ENCODE data around the gene SDF2L1. TPM values are rescaled to one million over a fixed set of nuclear protein-coding genes. Genes with fewer than 3 reads are reported as not detected.
"Not testable (repeated sequence)": the region's sequence is repeated elsewhere in the genome, so short reads cannot be mapped to it uniquely, and the experiment has no call there.

Gene SDF2L1
- polyA plus RNA-seq, 3 donors, result 11.7 to 19.3 (median 16.1) TPM

DNA sequence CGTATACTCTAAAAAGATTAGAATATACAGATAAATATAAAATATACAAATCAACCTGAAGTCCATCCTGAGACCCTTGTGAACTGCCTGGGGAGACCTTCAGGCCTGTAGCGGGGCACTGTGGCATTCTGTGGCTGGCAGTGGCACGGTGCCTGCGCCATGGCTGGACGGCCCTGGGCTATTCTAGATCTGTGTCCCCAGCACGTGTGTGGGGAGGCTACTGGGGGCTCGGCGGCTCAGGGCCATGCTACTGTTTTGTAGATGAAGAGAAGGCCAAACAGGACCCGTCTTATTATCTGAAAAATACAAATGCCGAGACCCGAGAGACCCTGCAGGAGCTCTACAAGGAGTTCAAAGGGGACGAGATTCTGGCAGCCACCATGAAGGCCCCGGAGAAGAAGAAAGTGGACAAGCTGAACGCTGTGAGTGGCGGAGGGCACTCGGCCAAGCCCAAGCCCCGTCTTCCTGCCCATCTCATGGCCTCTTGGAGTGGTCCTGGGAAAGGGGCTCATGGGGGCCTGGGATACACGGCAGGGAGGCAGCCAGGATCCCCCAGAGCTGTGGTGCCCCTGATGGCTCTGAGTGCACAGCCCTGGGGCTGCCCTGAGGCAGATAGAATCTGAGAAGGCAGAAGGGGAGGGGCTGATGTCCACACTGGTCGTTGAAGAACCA lies 42.5 kb downstream of the SDF2L1 start:
- DNase-seq (ENCODE audit: low read depth in 3 of 3, low spot score in 2 of 3), result no peak

DNA sequence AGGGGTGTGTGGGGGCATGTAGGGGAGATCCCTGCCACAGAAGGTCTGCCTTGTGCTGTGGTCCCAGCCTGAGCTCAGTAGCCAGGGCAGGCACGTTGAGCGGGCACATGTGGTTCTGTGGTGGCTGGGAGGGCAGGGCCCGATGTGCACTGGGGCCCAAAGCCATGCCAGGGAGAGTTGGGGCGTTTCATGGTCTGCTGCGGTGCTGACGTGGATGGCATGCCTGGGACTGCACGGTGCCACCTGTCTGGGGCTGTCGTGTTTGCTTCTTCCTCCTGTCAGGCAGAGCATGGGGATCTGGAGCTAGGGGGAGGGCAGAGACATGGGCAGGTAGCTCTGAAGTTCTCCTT lies 43.0 kb downstream of the SDF2L1 start:
- no peak for DNase-seq (ENCODE audit: low read depth in 3 of 3, low spot score in 2 of 3)

DNA sequence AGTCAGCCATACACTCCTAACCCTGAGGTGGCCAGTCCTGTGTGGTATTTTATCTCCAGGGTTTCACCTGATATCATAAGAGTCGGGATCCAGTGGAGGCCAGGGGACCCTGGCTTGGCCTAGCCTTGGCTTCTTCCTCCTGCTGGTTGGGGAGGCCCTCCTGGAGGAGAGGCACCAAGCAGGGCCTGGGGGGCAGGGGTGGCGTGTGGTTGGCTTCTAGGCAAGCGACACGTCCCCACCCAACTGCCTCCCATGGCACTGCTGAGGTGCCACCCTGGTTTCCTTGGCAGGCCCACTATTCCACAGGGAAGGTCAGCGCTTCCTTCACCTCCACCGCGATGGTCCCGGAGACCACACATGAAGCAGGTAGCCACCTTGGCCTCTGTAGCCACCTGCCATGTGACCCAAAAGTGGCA lies 44.1 kb downstream of the SDF2L1 start:
- no peak for DNase-seq (ENCODE audit: low read depth in 3 of 3, low spot score in 2 of 3)

DNA sequence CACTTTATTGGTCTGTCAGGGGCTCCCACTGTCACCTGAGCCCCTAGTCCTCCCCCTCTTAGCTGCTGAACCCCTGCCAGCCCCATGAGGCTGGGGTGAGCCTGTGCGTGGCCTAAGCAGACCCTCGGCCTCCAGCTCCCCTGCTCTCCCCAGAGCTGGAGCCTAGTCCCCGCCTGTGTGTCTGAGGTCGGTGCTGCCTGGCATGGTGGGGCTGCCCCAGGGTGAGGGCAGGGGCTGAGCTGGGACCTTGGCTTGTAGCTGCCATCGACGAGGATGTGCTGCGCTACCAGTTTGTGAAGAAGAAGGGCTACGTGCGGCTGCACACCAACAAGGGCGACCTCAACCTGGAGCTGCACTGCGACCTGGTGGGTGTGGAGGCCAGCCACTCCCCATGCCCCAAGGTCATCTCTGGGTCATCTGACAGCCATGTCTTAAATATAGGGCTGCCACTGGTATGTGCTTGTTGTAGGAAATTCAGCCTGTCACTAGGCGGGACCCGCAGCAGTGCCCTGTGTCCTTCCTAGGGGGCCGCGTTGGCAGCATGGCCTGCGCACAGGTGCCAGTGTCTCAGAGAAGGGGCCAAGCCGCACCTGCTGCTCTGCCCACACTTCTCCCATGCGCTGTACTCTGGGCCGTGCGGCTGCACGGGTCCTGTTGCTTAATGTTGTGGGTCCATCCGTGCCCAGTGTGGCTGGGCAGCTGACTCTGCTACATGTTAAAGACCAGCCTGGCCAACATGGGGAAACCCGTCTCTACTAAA lies 44.7 kb downstream of the SDF2L1 start:
- no peak for DNase-seq (ENCODE audit: low read depth in 3 of 3, low spot score in 2 of 3)

DNA sequence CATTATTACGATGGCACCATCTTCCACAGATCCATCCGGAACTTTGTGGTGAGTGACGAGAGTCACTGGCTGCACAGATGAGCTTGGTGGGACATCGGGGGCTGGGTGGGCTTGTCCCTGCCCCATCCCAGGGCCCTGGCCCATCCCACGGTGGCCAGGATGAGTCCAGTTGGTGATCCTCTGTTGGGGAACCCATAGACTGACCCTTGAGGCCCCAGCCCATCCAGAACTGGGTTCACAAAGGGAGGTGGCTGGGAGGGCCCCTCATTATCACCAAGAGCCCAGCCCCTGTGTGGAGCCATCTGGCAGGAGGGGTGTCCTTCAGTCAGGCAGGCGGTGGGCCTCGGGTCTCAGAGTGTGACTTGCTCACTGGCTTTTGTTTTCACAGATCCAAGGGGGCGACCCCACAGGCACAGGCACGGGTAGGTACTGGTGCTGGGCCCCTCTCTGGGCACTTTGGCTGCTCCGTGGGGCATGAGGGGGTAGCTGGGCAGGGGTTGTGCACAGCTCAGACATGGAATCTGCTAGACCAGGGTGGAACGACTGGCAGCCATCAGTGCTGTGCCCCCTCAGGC lies 45.7 kb downstream of the SDF2L1 start:
- DNase-seq (ENCODE audit: low read depth in 3 of 3, low spot score in 2 of 3), result no peak

DNA sequence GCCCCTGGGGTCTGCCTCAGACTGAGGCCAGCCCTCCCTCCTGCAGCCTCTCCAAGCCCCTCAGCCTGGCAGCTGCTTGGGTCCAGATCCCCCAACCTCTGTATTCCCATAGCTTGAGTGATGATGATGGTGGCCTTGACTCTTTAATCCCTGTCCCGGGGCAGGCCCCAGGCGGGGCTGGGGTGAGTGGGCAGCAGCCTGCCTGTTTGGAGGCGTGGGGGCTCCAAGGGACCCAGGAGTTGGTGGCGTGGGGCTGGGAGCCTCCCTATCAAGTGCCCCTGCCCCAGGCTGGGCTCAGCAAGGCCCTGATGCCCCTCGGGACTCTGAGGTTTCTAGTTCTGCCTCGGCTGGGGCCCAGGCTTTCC lies 46.2 kb downstream of the SDF2L1 start:
- DNase-seq (ENCODE audit: low read depth in 3 of 3, low spot score in 2 of 3), result no peak

DNA sequence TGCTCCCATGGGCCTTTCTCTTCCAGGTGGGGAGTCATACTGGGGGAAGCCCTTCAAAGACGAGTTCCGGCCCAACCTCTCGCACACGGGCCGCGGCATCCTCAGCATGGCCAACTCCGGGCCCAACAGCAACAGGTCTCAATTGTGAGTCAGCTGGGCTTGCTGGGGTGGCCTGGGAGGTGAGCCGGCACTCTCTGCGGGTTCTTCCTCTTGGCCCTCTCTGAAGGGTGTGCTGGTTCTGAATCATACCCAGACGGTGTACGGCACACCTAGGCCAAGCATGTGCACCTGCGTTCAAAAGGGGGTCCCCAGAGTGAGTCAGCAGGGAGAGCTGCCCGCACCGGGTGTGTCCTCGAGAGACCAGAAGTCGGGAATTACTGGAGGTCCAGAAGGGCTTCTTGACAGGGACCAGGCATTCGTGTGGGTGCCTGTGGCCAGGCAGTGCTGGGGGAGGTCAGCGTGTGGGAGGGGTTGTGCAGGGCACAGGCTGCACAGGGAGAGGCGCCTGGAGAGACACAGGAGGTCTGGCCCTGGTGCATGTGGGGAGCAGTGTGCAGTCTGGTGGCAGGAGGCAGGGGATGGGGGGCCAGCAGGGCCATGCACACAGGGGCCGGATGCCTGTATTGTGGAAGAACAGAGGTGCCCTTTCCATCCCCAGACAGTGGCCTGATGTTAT lies 46.7 kb downstream of the SDF2L1 start:
- no peak for DNase-seq (ENCODE audit: low read depth in 3 of 3, low spot score in 2 of 3)

DNA sequence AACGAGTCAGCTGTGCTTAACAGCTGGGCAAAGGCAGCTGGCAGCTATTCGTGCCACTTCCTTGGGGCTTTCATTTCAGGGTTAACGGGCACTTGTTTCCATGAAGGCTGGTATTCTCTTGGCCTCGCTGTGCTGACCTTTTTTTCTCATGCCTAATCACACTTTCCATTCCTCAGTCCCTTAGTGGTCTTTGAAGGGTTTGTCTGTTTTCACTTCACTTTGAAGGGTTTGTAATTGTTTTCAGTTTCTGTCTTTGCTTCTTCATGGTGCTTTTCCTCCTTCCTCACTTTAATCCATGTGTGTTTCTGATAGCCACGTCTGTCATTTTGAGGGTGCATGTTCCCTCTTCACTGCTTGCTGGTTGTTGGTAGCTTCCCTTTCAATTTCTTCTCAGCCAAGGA lies 48.3 kb downstream of the SDF2L1 start:
- no peak for DNase-seq (ENCODE audit: low read depth in 3 of 3, low spot score in 2 of 3)

DNA sequence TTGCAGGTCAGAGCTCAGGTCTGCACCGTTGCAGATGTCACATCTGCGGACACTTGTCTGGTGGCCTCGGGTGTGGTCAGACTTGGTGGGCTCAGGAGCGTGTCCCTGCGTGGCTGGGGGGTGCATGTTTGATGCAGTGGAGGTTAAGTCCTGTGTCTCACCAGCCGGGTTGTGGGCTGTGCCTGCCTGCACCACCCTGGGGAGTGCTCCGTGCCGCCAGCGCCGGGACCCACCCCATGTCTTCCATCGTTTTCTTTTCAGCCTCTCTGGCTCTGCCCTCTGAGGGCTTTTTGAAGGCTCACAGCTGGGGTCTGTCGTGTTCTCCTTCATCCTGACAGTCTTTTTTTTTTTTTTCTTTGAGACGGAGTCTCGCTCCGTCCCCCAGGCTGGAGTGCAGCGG lies 49.7 kb downstream of the SDF2L1 start:
- DNase-seq (ENCODE audit: low read depth in 3 of 3, low spot score in 2 of 3), result no peak

DNA sequence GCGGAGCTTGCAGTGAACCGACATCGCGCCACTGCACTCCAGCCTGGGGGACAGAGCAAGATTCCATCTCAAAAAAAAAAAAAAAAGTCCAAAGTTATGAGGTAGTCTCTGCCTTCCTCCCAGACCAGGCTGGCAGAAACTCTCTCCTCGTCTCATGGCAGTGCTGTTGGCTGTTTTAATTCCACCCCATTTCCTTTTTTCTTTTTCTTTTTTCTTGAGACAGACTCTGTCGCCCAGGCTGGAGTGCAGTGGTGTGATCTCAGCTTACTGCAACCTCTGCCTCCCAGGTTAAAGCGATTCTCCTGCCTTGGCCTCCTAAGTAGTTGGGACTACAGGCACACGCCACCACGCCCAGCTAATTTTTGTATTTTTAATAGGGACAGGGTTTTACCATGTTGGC lies 50.8 kb downstream of the SDF2L1 start:
- not testable (repeated sequence) for DNase-seq (ENCODE audit: low read depth in 3 of 3, low spot score in 2 of 3)

DNA sequence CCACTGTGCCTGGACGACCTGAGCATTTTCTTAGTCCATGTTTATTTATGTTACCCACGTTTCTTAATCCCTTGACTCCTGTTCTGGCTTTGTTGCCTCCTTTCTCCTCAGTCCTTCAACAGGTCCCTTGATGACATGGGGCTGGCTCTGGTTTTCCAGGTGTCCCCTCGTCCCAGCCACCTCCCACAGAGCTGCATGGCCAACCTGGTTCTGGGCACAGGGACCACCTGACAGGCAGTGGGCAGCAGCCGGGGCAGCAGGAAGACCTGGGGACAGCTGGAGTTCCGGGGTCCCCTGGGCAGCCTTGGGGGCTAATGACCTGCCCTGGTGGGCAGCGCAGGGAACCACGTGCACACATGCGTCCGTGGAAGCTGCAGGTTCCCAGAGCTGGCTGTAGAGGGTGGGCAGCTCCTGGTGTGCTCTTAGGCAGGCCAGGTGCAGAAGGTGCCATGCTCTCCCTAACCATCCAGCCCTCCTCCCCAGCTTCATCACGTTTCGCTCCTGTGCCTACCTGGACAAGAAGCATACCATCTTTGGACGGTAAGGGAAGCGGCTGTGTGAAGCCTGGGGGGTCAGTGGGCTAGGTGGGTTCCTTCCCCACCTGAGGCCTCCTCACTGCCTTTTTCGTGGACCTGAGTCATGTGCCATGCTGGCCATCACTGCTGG lies 51.4 kb downstream of the SDF2L1 start:
- DNase-seq (ENCODE audit: low read depth in 3 of 3, low spot score in 2 of 3), result no peak

Other genes starting within 250 kb of the SDF2L1 start
- 1 to 10 TPM; 8.0 to 9.1 (median 8.1) TPM for gene HIC2, start 224.9 kb upstream of the SDF2L1 start, polyA plus RNA-seq (ENCODE audit: insufficient read length in 3 of 3)
- gene TMEM191C, start 174.9 kb upstream of the SDF2L1 start, polyA plus RNA-seq (ENCODE audit: insufficient read length in 3 of 3), result 1 to 10 TPM in 1 of 3 donors, under 1 TPM in 2; 0.79 to 1.2 (median 0.98) TPM
- under 1 TPM; 0.40 to 0.50 (median 0.40) TPM for gene RIMBP3C, start 90.8 kb upstream of the SDF2L1 start, polyA plus RNA-seq (ENCODE audit: insufficient read length in 3 of 3)
- gene UBE2L3, start 74.6 kb upstream of the SDF2L1 start, polyA plus RNA-seq (ENCODE audit: insufficient read length in 3 of 3), result 10 to 100 TPM; 52.8 to 59.3 (median 57.9) TPM
- 10 to 100 TPM in 1 of 3 donors, 1 to 10 TPM in 2; 8.7 to 11.0 (median 9.3) TPM for gene YDJC, start 12.3 kb upstream of the SDF2L1 start, polyA plus RNA-seq (ENCODE audit: insufficient read length in 3 of 3)
- gene CCDC116, start 9.5 kb upstream of the SDF2L1 start, polyA plus RNA-seq (ENCODE audit: insufficient read length in 3 of 3), result under 1 TPM; 0.14 to 0.22 (median 0.17) TPM
- gene PPIL2, start 23.7 kb downstream of the SDF2L1 start, polyA plus RNA-seq (ENCODE audit: insufficient read length in 3 of 3), result 10 to 100 TPM; 32.1 to 35.4 (median 35.0) TPM
- gene YPEL1, start 93.5 kb downstream of the SDF2L1 start, polyA plus RNA-seq (ENCODE audit: insufficient read length in 3 of 3), result 10 to 100 TPM; 12.3 to 14.5 (median 13.2) TPM
- 100 to 1,000 TPM; 126 to 135 (median 135) TPM for gene MAPK1, start 225.3 kb downstream of the SDF2L1 start, polyA plus RNA-seq (ENCODE audit: insufficient read length in 3 of 3)